NCI-H2227 treated with DMSO at 0.1 percent for 48 hours (cell line): ENCODE measurements around the gene NOXA1.

Source experiments
- DNase-seq: peaks from one replicate; lab custom pipeline; 2025; lab: John Stamatoyannopoulos, UW

Gene NOXA1

GRCh38 chr9:137387891-137388560, 35.2 kb upstream of the NOXA1 start:
- DNase-seq: no peak

GRCh38 chr9:137388589-137389427, 34.4 kb upstream of the NOXA1 start:
- no peak for DNase-seq

DNA sequence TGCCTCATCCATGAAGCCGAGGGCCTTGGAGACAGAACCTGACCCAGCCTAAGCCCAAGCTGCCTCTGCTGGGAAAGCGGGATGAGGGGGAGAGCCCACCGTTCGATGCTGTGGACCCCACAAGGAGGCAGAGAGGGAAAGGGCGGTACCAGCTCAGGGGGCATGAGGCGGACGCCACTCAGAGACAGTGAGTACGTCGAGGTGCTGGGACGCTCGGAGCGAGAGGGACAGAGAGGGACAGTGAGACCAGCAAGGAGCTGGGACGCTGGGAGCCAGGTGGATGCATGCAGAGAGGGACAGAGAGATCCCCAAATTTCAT, 33.8 kb upstream of the NOXA1 start:
- no peak for DNase-seq

DNA sequence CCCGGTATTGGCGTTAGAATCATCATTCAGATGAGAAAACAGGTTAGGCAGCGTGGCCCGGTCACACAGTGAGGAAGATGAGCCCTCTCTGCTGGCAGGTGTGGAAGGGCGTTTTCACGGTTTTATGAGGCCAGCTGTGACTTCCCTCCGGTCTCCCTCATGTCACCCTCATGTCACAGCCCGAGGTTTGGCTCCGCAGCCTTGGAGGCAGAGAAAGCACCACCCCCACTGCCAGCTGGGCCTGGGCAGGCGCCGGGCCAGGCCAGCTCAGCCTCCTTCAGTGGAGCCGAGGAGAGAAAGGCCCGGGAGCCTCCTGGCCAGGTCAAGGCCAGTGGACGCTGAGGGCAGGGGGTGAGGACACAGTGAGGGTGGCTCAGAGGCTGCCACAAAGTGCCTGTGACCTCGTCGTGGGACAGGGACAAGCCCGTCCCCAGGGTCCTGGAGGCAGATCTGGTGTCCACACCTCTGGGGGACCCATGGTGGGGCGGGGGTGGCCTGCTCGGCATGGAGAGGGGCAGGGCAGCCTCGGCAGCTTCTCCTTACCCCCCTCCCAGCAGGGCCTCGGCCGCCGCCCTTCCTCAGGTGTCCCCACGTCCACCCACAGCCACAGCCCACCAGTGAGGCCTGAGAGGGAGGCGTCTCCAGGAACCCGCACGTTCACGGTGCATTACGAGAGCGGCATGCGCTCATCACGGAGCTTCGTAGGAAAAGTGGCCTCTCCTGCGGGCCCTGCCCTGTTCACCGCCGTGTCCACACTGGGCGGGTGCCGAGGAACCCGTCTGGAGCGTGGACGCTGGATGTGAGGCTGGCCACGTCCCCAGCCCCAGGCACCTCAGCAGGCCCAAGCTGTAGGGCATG, 32.4 kb upstream of the NOXA1 start:
- DNase-seq: no peak

DNA sequence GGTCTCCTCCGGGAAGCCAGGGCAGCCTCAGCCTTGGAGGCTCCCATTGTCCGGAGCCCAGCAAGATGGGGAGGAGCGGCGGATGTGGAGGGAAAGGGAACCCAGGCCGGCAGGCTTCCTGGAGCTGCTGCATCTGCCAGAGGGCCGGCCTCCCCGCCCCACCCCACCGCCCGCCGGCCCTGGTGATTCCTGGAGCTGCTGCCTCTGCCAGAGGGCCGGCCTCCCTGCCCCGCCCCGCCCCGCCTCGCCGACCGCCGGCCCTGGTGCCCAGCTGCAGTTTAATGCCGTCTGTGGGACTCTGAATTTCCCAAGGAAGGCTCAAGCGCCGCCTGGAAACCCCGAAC, 31.8 kb upstream of the NOXA1 start:
- DNase-seq: no peak

DNA sequence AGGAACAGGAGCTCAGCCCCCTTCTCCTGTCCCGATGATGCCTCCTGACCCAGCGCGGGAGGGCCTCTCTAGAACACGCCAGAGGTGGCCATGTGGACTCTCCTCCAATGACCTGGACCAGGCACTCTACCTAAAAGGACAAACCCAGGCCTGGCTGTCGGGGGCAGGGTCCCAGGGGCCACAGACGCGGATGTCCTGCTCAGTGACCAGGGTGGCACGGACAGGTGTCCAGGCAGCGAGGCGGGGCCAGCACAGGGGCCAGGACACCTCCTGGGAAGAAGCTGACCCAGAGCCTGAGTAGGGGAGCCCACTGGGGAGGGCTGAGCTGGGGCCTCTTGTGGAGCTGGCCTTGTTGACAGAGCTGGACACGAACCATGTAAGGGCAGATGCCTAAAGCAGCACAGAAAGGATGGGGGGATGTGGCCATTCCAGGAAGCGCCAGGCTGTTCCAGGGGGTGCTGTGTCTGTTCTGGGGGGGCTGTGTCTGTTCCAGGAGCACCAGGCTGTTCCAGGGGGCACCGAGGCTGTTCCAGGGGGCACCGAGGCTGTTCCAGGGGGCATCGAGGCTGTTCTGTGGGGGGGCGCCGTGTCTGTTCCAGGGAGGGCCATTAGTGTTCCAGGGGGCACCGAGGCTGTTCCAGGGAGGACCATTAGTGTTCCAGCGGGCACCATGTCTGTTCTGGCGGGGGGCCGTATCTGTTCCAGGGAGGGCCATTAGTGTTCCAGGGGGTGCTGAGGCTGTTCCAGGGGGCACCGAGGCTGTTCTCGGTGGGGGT, 30.8 kb upstream of the NOXA1 start:
- DNase-seq: no peak

- DNase-seq: no peak
Observed at GRCh38 chr9:137393176-137394150, 29.7 kb upstream of the NOXA1 start.

DNA sequence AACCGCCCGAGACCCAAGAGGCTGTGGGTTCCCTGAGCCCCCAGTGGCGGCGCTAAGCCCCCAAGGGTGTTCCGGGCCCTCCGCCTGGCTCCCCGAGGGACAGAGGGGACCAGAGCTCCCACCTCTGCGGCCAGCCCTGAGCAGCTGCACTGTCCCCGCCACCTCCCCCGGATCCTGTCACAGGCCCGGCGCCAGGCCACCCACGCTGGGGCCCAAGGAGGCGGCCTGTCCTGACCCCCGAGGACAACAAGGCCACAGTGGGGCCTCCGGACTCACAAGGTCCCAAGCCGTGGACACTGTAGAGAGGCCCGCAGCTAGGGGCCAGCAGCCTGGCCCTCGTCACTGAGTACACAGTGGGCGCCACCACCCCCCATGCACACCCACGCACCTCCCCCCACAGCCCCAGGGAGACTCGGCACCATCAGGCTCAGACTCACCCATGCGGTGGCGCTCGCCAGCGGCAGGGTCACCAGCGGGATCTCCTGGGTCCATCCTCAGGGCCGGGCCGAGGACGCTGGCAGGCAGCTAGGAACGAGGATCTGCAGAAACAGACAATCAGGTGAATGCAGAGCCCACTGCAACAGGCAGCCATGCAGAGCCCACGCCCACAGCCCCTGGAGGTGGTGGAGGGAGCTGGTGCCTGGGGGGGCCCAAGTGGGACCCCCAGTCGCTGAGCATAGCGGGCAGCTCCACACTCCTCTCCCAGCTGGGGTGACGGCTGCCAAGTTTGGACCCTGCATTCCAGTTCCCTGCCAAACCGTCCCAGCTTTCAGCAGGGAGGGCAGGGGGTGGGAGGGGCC, 28.1 kb upstream of the NOXA1 start:
- DNase-seq: no peak

DNA sequence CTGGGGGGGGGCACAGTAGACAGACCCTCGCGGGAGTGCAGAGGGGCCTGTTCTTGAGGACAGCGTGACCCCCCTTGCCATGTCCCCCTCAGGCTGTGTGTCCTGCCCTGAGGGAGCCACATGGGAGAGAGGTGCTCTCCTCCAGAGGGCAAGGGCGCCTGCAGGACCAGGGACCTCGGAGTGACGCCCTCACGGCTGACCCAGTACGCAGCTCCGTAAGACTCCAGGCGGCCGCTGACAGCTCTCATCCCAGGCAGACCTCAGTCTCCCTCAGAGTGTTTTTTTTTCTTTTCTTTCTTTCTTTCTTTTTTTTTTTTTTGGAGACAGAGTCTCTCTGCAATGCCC, 27.6 kb upstream of the NOXA1 start:
- no peak for DNase-seq

GRCh38 chr9:137396227-137396626, 27.0 kb upstream of the NOXA1 start:
- no peak for DNase-seq

DNA sequence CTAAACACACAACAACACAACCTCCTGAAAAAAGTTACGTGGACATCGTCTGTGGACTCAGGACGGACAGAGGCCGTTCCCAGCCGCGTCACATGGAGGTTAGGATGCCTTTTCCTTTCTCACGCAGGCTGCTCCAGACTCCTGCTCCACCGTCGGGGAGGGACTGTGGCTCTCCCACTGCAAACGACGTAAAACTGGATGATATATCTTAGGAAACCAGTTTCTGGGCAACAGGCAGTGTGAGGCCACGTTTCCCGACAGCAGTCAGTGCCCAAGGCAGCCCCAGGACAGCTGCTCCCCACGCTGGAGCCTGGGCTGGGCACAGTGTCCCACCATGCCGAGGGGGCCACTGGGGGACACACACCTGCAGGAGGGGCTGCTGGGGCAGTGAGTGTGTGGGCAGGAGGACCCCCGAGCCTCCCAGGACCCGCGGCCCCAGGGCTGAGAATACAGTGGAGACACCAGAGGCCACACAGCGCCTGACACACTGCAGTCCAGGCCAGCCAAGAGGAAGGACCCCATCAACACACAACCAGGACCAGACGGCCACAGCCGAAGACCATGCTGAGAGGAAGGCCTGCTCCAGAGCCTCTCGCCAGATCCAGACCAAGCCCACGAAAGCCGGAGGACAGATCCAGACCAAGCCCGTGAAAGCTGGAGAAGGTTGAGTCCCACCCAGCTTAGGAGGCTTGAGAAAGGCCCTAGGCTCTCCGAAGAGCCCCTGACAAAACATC, 26.4 kb upstream of the NOXA1 start:
- DNase-seq: no peak

DNA sequence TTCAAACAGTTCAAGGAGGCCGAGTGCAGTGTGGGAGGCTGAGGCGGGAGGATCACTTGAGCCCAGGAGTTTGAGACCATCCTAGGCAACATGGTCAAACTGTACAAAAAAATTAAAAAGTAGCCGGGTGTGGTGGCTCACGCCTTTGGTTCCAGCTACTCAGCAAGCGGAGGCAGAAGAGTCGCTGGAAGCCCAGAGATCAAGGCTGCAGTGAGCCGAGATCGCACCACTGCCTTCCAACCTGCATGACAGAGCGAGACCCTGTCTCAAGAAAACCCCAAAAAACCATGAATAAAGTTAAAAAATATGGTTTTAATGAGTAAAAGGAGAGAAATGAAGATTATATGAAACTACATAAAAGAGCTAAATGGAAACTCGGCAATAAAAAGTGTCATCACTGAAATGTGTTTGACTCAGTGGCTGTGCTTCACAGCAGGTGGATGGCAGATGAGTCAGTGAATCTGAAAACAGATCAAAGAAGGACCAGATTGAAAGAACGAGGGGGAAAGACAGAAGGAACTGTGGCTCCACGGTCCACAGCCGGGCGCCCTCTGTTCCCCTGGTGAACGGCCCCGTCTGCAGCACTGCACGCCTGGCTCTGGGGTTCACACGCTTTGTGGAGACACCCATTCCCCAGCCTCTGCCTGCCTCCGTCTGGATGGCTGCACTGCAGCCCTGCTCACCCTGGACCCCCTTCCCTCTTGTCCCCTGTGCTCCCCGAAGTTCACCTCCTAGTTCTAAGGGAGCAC, 25.3 kb upstream of the NOXA1 start:
- DNase-seq: no peak

DNA sequence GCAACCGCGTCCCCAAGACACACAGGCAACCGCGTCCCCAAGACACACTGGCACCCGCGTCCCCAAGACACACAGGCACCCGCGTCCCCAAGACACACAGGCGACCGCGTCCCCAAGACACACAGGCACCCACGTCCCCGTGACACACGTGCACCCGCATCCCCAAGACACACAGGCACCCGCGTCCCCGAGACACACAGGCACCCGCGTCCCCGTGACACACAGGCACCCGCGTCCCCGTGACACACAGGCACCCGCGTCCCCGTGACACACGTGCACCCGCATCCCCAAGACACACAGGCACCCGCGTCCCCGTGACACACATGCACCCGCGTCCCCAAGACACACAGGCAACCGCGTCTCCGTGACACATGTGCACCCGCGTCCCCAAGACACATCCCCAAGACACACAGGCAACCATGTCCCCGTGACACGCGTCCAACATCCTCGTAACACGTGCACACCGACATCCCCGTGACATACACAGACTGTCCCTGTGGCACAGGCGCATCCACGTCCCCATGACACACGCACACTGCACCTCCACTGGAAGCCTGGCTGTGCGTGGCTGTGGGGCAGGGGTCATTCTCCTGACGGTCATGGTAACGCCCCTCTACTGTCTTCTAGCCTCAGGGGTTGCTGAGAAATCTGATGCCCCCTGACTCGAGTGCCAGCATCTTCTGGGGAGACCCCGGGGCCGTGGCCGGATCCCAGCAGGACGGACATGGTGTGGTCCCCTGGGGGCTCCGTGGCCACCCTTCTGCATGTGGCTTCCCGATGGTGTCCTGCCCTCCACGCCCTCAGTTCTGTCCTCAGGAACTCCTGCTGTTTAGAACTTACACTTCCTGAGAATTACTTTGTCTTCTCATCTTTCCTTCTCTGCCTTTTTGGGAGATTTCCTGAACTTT, 24.4 kb upstream of the NOXA1 start:
- DNase-seq: no peak

GRCh38 chr9:137402746-137403145, 20.4 kb upstream of the NOXA1 start:
- DNase-seq: no peak

- DNase-seq: no peak
Observed at GRCh38 chr9:137403269-137403668, 19.9 kb upstream of the NOXA1 start.

GRCh38 chr9:137404961-137405567, 18.1 kb upstream of the NOXA1 start:
- DNase-seq: no peak

GRCh38 chr9:137405677-137406081, 17.5 kb upstream of the NOXA1 start:
- no peak for DNase-seq
